ENCODE results near the gene C1orf198.

The C1orf198 gene

GRCh38 chr1:230892018-230892491 lies 23.7 kb upstream of the C1orf198 start:
- DNase-seq (ENCODE audit: low spot score), result no peak

DNA sequence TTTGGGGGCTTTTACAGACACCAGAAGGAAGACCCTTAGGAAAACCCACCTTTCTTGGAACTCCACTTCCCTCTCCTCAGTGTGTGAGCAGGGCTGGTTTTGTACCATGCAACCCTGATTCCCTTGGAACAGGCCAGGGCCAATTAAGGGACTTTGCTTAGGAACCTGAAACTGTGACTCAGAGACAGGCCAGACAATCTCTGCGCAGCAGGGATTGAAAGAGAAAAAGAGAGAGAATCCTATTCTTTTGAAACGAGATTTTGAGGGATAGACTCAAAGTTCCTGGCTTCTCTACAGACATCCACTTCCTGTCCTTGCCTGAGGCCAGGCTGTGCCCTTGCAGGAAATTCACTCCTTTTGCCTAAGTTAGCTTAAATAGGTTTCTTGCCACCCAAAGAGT lies 23.1 kb upstream of the C1orf198 start:
- peak; percentile 34 for DNase-seq (ENCODE audit: low spot score)

- DNase-seq (ENCODE audit: low spot score), result no peak
These were observed 16.3 kb upstream of the C1orf198 start for GRCh38 chr1:230884646-230885045.

DNA sequence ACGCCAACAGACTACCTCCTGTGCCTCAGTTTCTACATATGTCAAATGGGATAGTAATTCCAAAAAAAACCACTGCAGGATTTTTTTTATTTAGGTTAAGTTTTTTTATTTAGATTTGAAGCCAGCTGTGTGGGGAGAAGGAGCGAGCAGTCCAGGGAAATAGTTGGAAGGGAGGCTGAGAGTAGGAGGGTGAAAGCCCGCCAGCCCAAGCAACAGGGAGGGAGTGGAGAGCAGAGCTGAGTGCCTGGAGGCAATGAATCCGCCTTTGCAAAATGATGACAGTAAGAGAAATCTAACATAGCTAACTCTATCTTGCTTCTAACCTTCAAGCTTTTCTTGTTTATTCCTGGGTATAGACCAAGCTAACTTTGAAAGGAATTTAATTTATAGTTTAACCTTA lies 15.6 kb upstream of the C1orf198 start:
- no peak for DNase-seq (ENCODE audit: low spot score)

DNA sequence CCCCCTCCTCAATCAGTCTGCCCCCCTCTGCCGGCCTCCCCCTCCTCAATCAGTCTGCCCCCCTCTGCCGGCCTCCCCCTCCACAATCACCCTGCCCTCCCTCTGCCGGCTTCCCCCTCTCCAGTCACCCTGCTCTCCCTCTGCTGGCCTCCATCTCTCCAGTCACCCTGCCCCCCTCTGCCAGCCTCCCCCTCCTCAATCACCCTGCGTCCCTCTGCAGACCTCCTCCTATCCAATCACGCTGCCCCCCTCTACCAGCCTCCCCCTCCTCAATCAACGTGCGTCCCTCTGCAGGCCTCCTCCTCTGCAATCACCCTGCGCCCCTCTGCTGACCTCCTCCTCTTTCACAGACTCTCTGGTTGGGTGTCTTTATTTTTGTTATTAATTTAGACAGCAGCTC lies 11.5 kb upstream of the C1orf198 start:
- DNase-seq (ENCODE audit: low spot score), result peak; percentile 49

DNA sequence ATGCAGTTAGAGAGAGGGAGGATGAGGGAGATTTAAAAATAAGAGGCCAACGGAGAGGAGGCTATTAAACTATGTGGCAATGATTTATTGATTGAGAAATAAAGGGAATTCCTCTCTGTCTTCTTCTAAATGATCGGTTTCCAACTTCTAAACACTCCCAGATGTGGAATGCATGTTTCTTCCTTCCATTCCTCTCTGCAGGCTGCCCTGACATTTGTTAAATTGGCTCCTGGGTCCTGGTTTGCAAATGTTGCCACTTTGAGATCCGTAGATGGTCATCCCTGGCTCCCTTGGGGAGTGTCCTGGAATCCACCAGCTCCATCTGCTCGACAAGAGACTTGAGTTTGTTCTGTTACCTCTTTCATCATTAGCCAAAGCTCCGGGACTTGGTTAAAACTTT lies 10.3 kb upstream of the C1orf198 start:
- no peak for DNase-seq (ENCODE audit: low spot score)

GRCh38 chr1:230877924-230878590 lies 9.7 kb upstream of the C1orf198 start:
- DNase-seq (ENCODE audit: low spot score), result no peak

DNA sequence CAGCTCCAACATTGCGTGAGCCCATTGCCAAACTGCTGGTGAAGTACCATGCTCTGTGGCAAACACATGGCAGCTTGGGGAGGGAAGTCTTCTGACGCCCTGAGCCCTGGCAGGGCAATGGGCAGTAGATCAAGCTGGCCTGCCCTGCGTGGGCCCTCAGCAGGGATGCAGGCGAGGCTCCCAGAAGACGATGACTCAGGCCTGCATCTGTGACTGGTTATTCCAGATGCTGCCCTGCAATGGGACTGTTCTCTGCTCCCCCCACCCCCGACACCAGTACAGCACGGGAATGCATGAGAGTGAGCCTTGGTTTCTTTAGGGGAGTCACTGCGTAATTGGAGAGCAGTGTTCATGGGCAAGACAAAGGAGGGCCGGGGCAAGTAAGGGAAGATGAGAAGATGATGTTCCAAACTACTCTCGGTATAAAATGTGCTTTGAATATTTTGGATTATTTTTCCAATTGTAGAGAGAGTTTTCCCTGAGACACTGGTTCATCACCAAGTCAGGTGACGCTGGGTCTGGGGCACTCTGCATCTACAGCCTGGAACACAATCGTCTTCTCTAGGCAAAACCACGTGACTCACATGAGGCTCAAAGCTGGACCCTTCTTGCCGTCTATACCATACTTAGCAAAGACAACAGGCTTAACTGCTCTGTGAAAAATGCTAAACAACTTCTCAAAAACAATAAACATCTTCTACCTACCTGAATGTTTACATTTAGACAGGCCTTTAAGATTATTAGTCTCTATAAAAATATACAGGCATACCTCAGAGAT lies 9.0 kb upstream of the C1orf198 start:
- no peak for DNase-seq (ENCODE audit: low spot score)

DNA sequence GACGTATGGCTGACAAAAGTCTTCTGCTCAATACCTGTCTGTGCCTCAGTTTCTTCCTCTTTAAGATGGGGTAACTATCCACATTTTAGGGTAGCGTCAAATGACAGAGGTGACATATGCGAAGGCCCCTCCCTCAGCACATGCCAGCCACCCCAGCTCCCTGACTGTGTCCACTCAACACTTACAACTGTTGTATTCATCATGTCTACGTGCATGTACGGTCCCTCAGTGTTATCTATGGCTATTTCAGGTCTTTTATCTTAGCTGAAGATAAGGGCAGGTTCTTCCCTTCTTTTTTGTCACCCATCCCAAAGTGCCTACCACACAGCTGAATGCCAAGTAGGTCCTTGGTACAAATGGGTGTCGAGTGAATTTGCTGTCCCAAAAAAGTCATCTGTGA lies 8.3 kb upstream of the C1orf198 start:
- no peak for DNase-seq (ENCODE audit: low spot score)

DNA sequence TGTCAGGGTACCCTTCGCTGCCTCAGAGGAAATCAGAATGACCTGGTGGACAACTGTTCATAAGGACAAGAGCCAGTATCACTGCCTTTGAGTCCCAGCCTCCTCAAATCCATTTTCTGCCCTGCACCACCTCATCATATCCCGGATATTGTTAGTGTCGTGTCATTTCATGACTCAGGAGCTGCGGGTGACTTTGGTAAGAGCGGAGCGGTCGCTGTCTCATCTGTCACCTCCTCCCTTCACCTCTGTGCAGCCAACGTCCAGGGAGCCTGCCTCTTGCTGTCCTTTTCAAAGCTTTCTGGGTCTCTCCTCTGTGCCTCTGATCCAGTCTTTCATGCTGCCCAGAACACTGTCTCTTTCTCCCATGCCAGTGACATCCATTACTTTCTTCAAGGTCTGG lies 7.0 kb upstream of the C1orf198 start:
- DNase-seq (ENCODE audit: low spot score), result no peak

DNA sequence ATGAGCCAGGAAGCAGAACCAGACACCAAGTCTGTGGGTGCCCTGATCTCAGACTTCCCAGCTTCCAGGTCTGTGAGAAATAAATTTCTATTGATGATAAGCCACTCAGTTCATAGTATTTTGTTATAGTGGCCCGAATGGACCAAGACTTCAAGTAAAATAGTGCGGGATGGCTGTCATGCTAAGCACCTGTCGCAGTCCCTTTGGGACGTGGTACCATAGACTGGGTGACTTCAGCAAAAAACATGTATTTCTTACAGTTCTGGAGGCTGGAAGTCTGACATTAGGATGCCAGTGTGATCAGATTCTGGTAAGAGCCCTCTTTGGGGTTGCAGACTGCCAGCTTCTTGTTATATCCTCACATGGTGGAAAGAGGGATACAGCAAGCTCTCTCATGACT lies 2.6 kb upstream of the C1orf198 start:
- no peak for DNase-seq (ENCODE audit: low spot score)

DNA sequence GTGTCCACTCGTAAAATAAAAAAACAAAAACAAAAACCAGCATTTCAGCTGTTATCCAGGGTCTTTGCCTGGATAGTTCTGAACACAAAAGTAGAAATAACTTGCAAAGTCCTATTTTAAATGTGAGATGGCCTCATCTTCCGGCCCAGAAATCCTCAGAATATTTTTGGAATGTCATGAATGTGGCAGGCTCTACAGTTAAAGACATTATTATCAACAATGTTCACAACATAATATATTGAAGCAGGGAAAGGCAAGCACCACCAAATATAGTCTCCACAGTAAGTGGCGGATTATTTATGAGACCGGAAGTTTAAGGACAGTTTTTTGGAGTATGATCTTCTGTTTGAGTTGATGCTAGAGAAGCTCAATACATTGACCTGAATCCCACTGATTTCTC lies 1.2 kb upstream of the C1orf198 start:
- no peak for DNase-seq (ENCODE audit: low spot score)

DNA sequence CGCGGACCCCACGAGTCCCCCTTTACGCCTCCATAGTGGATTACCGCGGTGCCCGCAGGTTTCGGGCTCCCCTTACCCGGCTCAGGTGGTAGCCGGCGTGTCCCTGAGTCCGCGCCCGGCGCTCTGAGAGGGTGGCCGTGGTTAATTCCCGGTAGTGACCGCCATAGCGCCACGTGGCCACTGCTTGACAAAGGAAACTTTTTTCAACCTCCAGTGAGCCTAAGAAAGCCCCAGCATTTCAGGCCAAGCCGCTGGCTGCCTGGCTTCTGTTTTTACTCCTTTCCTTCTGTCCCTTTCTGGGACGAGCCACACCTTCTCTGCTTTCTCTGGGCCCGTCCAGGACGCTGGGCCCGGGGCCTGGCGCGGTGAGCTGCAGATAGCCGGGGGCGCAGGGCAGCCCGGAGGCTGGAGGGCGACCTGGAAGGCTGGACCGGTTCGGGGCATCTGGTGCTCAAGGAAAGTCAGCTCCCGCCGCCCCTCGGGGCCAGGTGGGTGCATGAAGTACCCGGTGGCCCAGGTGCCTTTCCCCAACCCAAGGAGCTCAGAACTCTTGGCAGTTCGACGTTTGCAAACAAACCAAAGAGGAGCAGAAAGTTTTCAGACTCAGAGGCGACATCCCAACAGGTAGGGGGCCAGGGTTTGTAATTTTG lies 540 bp upstream of the C1orf198 start:
- DNase-seq (ENCODE audit: low spot score), result peak; percentile 41

DNA sequence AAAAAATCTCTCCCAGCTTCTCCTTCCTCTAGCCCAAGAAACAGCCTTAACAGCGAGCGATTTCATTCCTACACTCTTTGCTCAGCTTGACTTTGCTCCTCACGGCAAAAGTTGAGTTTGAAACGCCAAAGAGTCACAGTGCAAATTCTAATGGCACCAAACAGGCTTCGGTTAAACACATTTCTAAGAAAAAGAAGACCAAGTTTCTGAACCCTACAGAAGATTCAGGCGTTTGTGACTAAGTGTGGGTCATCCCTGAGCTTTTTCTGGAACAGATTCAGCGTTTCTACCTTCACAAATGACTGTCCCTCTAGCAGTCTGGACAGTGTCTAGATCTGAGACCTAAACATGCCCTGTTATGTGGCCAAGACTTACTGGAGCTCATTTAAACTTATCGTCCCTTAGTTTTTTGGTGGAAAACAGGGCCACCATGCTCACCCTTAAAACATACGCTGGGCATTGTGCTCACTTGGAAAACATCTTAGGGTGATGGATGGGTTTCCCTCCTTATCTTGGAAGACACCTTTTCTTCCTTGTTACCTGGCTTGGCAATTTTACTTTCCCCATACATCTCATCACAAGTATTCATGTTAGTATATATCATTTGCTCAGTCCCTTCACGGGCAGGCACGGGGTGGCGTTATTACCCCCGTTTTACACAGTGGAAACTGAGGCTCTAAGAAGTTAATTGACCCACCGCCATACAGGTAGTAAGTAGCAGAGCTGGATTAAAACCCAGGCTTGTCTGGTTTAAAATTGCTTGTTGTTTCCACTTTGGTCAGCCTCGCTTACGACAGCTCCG lies 1.0 kb downstream of the C1orf198 start:
- no peak for DNase-seq (ENCODE audit: low spot score)

DNA sequence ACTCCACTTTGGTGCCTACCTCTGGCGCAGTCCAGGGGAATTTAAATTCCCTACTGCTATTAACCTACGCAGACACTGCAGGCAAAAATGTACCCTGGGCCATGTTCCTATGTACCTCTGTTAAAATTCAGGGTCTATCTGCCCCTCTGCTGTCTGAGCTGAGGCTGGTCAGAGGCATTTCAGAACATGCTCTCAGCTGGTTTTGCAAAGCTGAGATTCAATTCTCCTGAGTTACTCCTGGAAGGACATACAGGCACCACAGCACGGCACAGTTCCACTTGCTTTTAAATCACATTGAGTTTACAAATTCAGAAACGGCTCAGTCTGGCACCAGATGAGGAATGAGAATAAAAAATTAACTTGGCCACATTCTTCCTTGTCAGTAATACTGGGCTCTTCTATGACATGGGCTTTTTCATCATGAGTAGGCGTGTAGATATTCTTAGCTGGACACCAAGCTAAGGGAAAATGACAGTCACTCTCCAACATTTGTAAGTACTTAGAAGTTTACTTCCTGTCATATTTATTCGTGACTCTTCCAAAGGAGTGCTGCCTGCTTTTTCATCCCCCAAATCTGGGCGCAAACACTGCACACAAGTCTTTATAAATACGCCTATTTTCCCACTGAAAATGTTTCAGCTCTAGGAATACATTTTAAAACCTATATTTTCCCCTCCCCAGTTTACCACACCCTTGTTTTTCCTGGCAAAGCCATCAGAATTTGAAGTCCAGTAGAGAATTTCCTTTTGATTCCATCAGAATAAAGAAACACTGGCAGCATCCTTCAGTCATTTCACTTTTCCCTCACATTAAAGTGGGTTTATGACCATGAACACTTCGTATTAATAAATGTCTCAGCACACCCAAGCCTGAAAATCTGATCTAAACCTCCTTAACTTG lies 1.9 kb downstream of the C1orf198 start:
- no peak for DNase-seq (ENCODE audit: low spot score)

GRCh38 chr1:230865062-230865817 lies 3.1 kb downstream of the C1orf198 start:
- no peak for DNase-seq (ENCODE audit: low spot score)

GRCh38 chr1:230864441-230864840 lies 3.9 kb downstream of the C1orf198 start:
- no peak for DNase-seq (ENCODE audit: low spot score)

- peak; percentile 56 for DNase-seq (ENCODE audit: low spot score)
These were observed 4.9 kb downstream of the C1orf198 start for GRCh38 chr1:230863449-230863848.

DNA sequence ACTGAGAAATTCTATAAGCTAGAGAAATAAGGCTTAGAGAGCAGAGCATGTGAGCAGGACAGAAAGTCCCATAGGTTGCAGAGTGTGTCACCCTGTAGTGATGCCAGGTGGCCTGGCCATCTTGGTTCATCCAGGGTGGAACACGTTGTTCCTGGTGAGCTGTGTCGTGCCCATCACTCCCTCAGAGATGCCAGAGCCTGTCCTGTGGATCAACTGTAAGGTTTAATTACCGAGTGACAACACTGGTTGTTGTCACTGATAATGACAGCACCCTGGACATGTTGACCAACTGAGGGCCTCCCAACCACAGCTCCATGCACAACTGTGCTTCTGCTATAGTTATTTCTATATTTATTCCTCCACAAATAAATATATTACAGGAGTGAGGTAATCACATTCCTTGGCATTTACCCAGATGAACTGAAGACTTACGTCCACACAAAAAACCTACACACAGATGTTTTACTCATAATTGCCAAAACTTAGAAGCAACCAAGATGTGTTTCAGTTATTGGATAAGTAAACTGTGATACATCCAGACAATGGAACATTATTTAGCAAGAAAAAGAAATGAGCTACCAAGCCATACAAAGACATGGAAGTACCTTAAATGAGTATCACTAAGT lies 6.2 kb downstream of the C1orf198 start:
- no peak for DNase-seq (ENCODE audit: low spot score)

DNA sequence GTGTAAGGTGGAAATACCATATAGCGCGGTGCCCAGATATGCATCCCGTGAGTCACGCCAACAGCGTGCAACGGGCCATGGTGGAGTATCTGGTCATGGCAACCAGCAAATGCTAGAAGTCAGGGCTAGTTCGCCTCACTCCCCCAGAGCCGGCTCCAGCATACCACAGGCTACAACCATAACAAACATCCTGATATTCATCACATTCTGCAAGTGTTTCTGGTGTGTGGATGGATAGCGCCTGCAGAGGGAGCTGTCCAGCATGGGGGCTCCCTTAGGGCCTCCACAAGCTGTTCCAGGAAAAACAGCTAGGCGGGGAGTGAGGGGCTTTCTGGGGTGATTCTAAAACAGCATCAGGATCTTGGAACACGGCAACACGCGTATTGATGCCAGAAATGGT lies 6.8 kb downstream of the C1orf198 start:
- peak; percentile 56 for DNase-seq (ENCODE audit: low spot score)
